ENCODE data around the gene ABR.

The ABR gene

DNA sequence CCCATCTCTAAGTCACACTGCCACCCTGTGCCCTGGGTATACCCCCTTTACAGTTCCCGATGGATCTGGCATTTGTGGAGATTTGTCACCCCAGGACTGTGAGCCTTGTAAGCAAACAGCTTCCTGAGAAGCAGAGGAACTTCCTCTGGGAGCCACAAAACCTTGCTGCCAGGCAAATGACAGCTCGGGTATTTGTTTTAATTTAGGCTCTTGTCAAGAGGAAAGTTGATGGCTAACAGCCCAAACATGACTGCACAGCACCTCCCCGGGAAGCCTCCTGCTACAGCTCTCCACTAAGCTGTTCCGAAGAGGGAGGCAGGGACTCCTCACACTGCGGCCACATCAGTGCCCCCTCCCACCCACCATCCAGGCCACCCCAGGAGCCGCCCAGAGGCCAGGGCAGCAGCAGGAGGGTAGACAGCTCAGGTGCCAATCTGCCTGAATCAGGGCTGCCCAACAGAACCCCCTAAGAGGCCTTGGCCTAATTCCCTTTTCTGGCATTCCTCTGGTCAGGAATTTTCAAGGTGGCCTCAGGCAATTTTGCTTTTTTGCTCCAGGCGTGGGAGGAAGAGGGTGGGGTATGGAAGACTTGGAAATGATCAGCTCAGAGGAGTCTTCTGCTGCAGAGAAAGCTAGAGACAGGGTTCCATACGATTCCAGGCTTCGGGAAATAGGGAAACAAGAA, 2.6 kb downstream of the ABR start:
- H3K4me3 ChIP-seq (ENCODE audit: low read length), result no peak overlapping the region
- no peaks in the 10 kb centered on the region for H3K36me3 ChIP-seq (ENCODE audit: insufficient read depth, low read length)
- peaks cover 12% of the 10 kb centered on the region for H3K4me1 ChIP-seq (ENCODE audit: insufficient read depth, low read length)
- H3K27me3 ChIP-seq (ENCODE audit: insufficient read depth, low read length), result peaks cover 13% of the 10 kb centered on the region
- no peaks in the 10 kb centered on the region for H3K9me3 ChIP-seq (ENCODE audit: low read length)
- H2AFZ ChIP-seq (ENCODE audit: low read depth, low read length), result no peak overlapping the region

- H3K36me3 ChIP-seq (ENCODE audit: insufficient read depth, low read length), result no peaks in the 10 kb centered on the region
- no peak overlapping the region for H2AFZ ChIP-seq (ENCODE audit: low read depth, low read length)
- H3K4me1 ChIP-seq (ENCODE audit: insufficient read depth, low read length), result peaks cover 12% of the 10 kb centered on the region
- no peaks in the 10 kb centered on the region for H3K27me3 ChIP-seq (ENCODE audit: insufficient read depth, low read length)
- H3K9me3 ChIP-seq (ENCODE audit: low read length), result peaks cover 2% of the 10 kb centered on the region
- H3K4me3 ChIP-seq (ENCODE audit: low read length), result no peak overlapping the region
Observed at GRCh38 chr17:1174263-1174880, 5.4 kb downstream of the ABR start.

- no peak overlapping the region for H2AFZ ChIP-seq (ENCODE audit: low read depth, low read length)
- peaks cover 11% of the 10 kb centered on the region for H3K4me1 ChIP-seq (ENCODE audit: insufficient read depth, low read length)
- H3K27me3 ChIP-seq (ENCODE audit: insufficient read depth, low read length), result no peaks in the 10 kb centered on the region
- peaks cover under 1% of the 10 kb centered on the region for H3K36me3 ChIP-seq (ENCODE audit: insufficient read depth, low read length)
- H3K4me3 ChIP-seq (ENCODE audit: low read length), result no peak overlapping the region
- H3K9me3 ChIP-seq (ENCODE audit: low read length), result peaks cover 2% of the 10 kb centered on the region
Observed at GRCh38 chr17:1173432-1174262, 6.1 kb downstream of the ABR start.

DNA sequence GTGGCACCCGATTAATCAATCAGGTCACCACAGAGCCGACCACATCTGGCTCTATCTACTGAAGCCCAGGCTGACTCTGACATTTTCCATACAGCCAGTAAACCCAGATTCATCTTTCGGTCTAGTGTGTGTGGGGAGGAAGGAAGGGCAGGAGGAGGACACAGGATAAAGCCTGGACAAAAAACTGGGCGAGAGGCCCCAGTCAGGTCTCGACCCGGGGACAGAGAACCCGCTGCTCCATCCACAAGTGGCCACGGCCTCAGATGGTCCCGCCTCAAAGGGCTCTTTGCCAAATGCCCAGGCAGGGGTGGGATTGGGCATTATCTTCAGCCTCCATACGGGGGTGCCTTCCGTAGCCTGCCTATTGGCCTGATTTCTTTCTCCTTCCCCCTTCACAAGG, 7.8 kb downstream of the ABR start:
- Histone ChIP-seq H3K27me3 (ENCODE audit: insufficient read depth, low read length) (no peaks in the 10 kb centered on the region), H3K4me1 (ENCODE audit: insufficient read depth, low read length) (peaks cover 8% of the 10 kb centered on the region), H2AFZ (ENCODE audit: low read depth, low read length) (no peak overlapping the region), H3K4me3 (ENCODE audit: low read length) (no peak overlapping the region), H3K36me3 (ENCODE audit: insufficient read depth, low read length) (peaks cover 4% of the 10 kb centered on the region), H3K9me3 (ENCODE audit: low read length) (peaks cover 4% of the 10 kb centered on the region)

- no peak overlapping the region for H3K4me3 ChIP-seq (ENCODE audit: low read length)
- H3K36me3 ChIP-seq (ENCODE audit: insufficient read depth, low read length), result peaks cover 4% of the 10 kb centered on the region
- peaks cover 4% of the 10 kb centered on the region for H3K9me3 ChIP-seq (ENCODE audit: low read length)
- H2AFZ ChIP-seq (ENCODE audit: low read depth, low read length), result no peak overlapping the region
- no peaks in the 10 kb centered on the region for H3K27me3 ChIP-seq (ENCODE audit: insufficient read depth, low read length)
- peaks cover 8% of the 10 kb centered on the region for H3K4me1 ChIP-seq (ENCODE audit: insufficient read depth, low read length)
Observed at GRCh38 chr17:1170739-1171138, 9.0 kb downstream of the ABR start.

DNA sequence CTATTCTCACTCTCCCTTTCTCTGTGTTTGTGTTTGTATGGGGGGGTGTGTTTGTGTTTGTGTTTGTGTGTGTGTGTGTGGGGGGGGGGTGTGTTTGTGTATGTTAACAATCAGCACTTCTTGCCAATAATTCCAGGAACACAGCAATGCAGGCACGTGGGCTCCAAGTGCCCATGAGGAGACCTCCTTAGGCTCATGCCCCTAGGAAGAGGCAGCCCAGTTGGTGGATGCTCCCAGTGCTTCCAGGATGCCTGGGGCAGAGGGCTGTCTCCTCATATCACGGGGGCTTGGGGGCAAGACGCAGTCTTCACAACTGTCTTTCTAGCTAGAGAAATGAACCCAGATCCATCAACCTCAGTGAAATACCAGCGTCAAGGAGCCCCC, 9.9 kb downstream of the ABR start:
- H3K27me3 ChIP-seq (ENCODE audit: insufficient read depth, low read length), result no peaks in the 10 kb centered on the region
- no peak overlapping the region for H3K4me3 ChIP-seq (ENCODE audit: low read length)
- peaks cover 4% of the 10 kb centered on the region for H3K9me3 ChIP-seq (ENCODE audit: low read length)
- no peak overlapping the region for H2AFZ ChIP-seq (ENCODE audit: low read depth, low read length)
- peaks cover 4% of the 10 kb centered on the region for H3K36me3 ChIP-seq (ENCODE audit: insufficient read depth, low read length)
- H3K4me1 ChIP-seq (ENCODE audit: insufficient read depth, low read length), result peaks cover 8% of the 10 kb centered on the region

DNA sequence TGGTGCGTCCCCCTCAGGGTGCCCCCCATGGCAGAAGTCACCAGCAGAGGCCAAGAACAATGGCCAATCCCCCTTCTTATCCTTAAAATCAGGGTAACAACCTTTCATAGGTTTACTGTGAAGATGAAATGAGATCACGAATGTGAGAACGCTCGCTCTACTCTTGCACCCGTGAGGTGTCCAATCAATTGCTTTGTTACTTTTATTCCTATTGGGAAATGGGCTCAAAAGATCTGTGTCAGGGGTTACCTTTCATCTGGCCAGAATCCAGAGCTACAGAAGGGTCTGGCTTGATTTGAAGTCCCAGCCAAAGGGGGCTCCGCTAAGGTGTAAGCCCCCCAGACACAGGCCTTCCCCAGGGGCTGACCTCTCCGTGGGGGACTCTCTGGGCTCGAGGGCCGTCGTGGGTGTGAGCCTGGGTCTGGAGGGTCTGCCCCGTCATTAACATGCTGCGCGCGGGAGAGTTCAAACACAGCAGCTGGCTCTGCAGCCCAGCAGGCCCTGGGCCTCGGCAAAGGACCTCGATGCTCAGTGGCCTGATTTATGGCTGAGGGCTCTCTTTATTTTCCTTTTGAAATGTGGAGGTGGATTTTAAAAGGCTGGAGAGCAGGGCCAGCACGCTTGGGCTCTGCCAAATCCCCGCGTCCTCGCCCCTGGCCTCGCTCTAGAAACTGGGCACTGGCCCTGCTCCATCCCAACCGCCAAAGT, 10.4 kb downstream of the ABR start:
- Histone ChIP-seq H2AFZ (ENCODE audit: low read depth, low read length) (no peak overlapping the region), H3K36me3 (ENCODE audit: insufficient read depth, low read length) (peaks cover 4% of the 10 kb centered on the region), H3K9me3 (ENCODE audit: low read length) (peaks cover 4% of the 10 kb centered on the region), H3K4me3 (ENCODE audit: low read length) (no peak overlapping the region), H3K4me1 (ENCODE audit: insufficient read depth, low read length) (peaks cover 8% of the 10 kb centered on the region), H3K27me3 (ENCODE audit: insufficient read depth, low read length) (no peaks in the 10 kb centered on the region)

- Histone ChIP-seq H3K27me3 (ENCODE audit: insufficient read depth, low read length) (no peaks in the 10 kb centered on the region), H2AFZ (ENCODE audit: low read depth, low read length) (no peak overlapping the region), H3K9me3 (ENCODE audit: low read length) (peaks cover 4% of the 10 kb centered on the region), H3K4me1 (ENCODE audit: insufficient read depth, low read length) (peaks cover 8% of the 10 kb centered on the region), H3K4me3 (ENCODE audit: low read length) (no peak overlapping the region), H3K36me3 (ENCODE audit: insufficient read depth, low read length) (peaks cover 4% of the 10 kb centered on the region)
Observed at GRCh38 chr17:1168533-1169220, 11.1 kb downstream of the ABR start.

DNA sequence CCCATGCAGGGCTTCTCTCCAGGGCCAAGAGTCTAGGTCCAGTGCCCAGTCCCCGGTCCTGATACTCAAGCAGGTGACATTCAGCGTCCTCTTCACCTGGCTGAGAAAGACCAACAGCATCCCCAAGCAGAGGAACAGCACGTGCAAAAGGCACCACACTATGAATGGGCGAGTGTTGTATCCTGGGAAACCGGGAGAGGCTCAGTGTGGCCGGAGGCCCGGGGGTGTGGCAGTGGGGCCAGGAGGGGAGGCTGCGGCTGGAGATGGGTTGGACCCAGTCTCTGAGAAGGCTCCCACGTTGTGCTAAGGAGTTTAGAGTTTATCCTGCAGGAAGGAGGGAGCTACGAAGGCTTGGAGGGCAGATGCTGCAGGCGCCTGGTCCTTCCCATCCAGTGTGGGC, 13.5 kb downstream of the ABR start:
- Histone ChIP-seq H2AFZ (ENCODE audit: low read depth, low read length) (no peak overlapping the region), H3K27me3 (ENCODE audit: insufficient read depth, low read length) (no peaks in the 10 kb centered on the region), H3K9me3 (ENCODE audit: low read length) (peaks cover 2% of the 10 kb centered on the region), H3K4me3 (ENCODE audit: low read length) (no peak overlapping the region), H3K36me3 (ENCODE audit: insufficient read depth, low read length) (peaks cover 4% of the 10 kb centered on the region), H3K4me1 (ENCODE audit: insufficient read depth, low read length) (peaks cover 8% of the 10 kb centered on the region)

DNA sequence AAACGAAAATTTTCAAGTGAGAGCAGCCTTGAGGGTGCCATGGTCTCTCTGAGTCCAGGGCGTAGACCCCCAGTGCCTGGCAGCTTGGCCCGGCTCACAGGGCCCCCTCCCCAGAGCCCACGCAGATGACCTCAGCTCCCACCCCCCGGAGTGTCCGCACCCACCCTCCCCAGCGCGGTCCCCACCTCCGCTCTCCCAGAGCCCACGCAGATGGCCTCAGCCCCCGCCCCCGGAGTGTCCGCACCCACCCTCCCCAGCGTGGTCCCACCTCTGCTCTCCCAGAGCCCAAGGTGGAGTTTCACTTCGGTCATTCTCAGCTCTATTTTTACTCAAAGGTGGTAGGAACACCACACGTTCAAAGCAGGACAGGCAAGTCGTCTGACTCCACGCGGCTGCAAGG, 13.9 kb downstream of the ABR start:
- H3K27me3 ChIP-seq (ENCODE audit: insufficient read depth, low read length), result no peaks in the 10 kb centered on the region
- H3K9me3 ChIP-seq (ENCODE audit: low read length), result peaks cover 2% of the 10 kb centered on the region
- H3K4me1 ChIP-seq (ENCODE audit: insufficient read depth, low read length), result peaks cover 8% of the 10 kb centered on the region
- peaks cover 4% of the 10 kb centered on the region for H3K36me3 ChIP-seq (ENCODE audit: insufficient read depth, low read length)
- H3K4me3 ChIP-seq (ENCODE audit: low read length), result no peak overlapping the region
- H2AFZ ChIP-seq (ENCODE audit: low read depth, low read length), result no peak overlapping the region

GRCh38 chr17:1164935-1165556, 14.7 kb downstream of the ABR start:
- Histone ChIP-seq H3K4me1 (ENCODE audit: insufficient read depth, low read length) (peaks cover 8% of the 10 kb centered on the region), H3K9me3 (ENCODE audit: low read length) (peaks cover 2% of the 10 kb centered on the region), H2AFZ (ENCODE audit: low read depth, low read length) (no peak overlapping the region), H3K27me3 (ENCODE audit: insufficient read depth, low read length) (no peaks in the 10 kb centered on the region), H3K36me3 (ENCODE audit: insufficient read depth, low read length) (peaks cover 4% of the 10 kb centered on the region), H3K4me3 (ENCODE audit: low read length) (no peak overlapping the region)

DNA sequence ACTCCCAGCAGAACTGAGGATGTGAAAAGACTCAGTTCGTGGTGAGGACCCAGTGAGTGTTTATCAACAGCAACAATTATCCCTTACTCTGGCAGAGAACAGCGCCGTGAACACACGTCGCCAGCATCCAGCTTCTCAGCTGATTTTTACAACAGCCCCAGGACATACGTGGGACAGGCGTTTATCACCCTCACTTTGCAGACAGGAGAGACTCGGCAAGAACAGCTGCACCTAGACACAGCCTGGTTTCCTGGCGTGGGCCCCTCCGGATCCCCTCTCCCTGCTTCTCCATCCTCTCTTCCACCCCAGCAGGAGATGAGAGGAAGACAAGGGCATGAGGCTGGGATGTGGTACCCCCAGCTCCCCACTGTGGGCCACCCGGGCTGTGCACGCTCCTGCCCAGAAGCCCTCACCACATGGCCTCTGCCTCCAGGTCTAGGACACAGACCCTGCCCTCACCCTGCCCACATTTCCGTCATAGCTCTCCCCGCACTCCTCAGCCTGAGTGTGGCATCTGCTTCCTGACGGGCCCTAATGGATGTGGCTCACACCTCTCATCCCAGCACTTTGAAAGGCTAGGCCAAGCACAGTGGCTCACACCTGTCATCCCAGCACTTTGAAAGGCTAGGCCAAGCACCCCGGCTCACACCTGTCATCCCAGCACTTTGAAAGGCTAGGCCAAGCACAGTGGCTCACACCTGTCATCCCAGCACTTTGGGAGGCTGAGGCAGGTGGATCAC, 17.5 kb downstream of the ABR start:
- no peak overlapping the region for H2AFZ ChIP-seq (ENCODE audit: low read depth, low read length)
- peaks cover 4% of the 10 kb centered on the region for H3K36me3 ChIP-seq (ENCODE audit: insufficient read depth, low read length)
- no peak overlapping the region for H3K4me3 ChIP-seq (ENCODE audit: low read length)
- no peaks in the 10 kb centered on the region for H3K9me3 ChIP-seq (ENCODE audit: low read length)
- H3K4me1 ChIP-seq (ENCODE audit: insufficient read depth, low read length), result no peaks in the 10 kb centered on the region
- H3K27me3 ChIP-seq (ENCODE audit: insufficient read depth, low read length), result no peaks in the 10 kb centered on the region
